H1 (cell line): ENCODE results near the gene KLHL17. TPM values are rescaled to one million over a fixed set of nuclear protein-coding genes. Genes with fewer than 3 reads are reported as not detected.

Experiments used
- CTCF ChIA-PET: fragments of 300-600 bp; sonication (Branson Sonifier 250); formaldehyde crosslinking; loops from one replicate; lab custom pipeline; 2021; ENCODE audit not compliant: partially characterized antibody; lab: Charles Lee
- POLR2A ChIA-PET: fragments of 300-600 bp; sonication (Branson Sonifier 250); formaldehyde crosslinking; loops from one replicate; lab custom pipeline; 2021; ENCODE audit warnings: inconsistent platforms; ENCODE audit not compliant: partially characterized antibody; lab: Charles Lee
- DNase-seq, 2 experiments: peaks; one replicate each; pipeline versions ENCODE4 v3.0.0 to v3.0.0-alpha.2; 2010 to 2022; ENCODE audit warnings: low spot score in 2 of 2, low read depth in 1 of 2, mixed read lengths in 1 of 2
- FAIRE-seq: peaks from 2 replicates; lab custom pipeline; 2011; peaks lifted over from hg19 to GRCh38; lab: Jason Lieb, UNC
- H2AFZ ChIP-seq: 2 replicates; pipeline ENCODE4 v1.8.1; 2012; ENCODE audit warnings: low read length, inconsistent platforms
- H2AK5ac ChIP-seq: 2 replicates; pipeline ENCODE4 v1.6.1; 2013; ENCODE audit warnings: low read depth, low read length
- H2BK120ac ChIP-seq: replicated peaks from 2 replicates; pipeline ENCODE3; 2013; ENCODE audit warnings: low read depth, low read length, inconsistent platforms
- H2BK12ac ChIP-seq: 2 replicates; pipeline ENCODE4 v1.6.1; 2013; ENCODE audit warnings: low read depth, low read length
- H2BK15ac ChIP-seq: 2 replicates; pipeline ENCODE4 v1.6.1; 2013; ENCODE audit warnings: low read length
- H2BK20ac ChIP-seq: 2 replicates; pipeline ENCODE4 v1.6.1; 2013; ENCODE audit warnings: low read length
- H2BK5ac ChIP-seq: 2 replicates; pipeline ENCODE4 v1.6.1; 2013; ENCODE audit warnings: low read depth, low read length
- H3K14ac ChIP-seq: 2 replicates; pipeline ENCODE4 v1.6.1; 2013; ENCODE audit warnings: inconsistent platforms; ENCODE audit not compliant: insufficient read length
- H3K18ac ChIP-seq: 2 replicates; pipeline ENCODE4 v1.6.1; 2013; ENCODE audit warnings: low read length; ENCODE audit errors: extremely low read depth
- H3K23ac ChIP-seq: 2 replicates; pipeline ENCODE4 v1.6.1; 2013; ENCODE audit warnings: inconsistent platforms; ENCODE audit not compliant: insufficient read length
- H3K23me2 ChIP-seq: 2 replicates; pipeline ENCODE4 v1.6.1; 2013; ENCODE audit warnings: low read depth, low read length
- H3K27ac ChIP-seq: 2 replicates; pipeline ENCODE4 v1.6.1; 2011; ENCODE audit warnings: low read depth, low read length, inconsistent platforms
- H3K27me3 ChIP-seq, 4 experiments: replicated peaks in 1 of 4; 1 replicate in 1 of 4; 2 replicates in 3 of 4; pipeline versions ENCODE4 v1.6.1 to v1.8.1; 2011 to 2013; ENCODE audit warnings: low read length in 3 of 4, mild to moderate bottlenecking in 3 of 4, inconsistent platforms in 2 of 4, mixed read lengths in 2 of 4, moderate library complexity in 1 of 4; ENCODE audit not compliant: control insufficient read depth in 3 of 4, insufficient read depth in 3 of 4; ENCODE audit errors: extremely low read depth in 1 of 4
- H3K36me3 ChIP-seq, 4 experiments: 2 replicates each; pipeline versions ENCODE4 v1.6.1 to v1.8.1; 2011 to 2013; ENCODE audit warnings: mild to moderate bottlenecking in 4 of 4, low read length in 3 of 4, moderate library complexity in 2 of 4, control low read depth in 1 of 4, inconsistent platforms in 1 of 4; ENCODE audit not compliant: insufficient read depth in 4 of 4, control insufficient read depth in 2 of 4
- H3K4ac ChIP-seq: replicated peaks from 2 replicates; pipeline ENCODE3; 2013; ENCODE audit warnings: low read length, low read depth, mixed read lengths, inconsistent platforms; ENCODE audit not compliant: insufficient read length
- H3K4me1 ChIP-seq, 4 experiments: replicated peaks in 1 of 4; 1 replicate in 1 of 4; 2 replicates in 3 of 4; pipeline versions ENCODE4 v1.6.1 to v1.8.1; 2011 to 2013; ENCODE audit warnings: low read length in 3 of 4, inconsistent platforms in 2 of 4, mixed read lengths in 1 of 4; ENCODE audit not compliant: insufficient read depth in 4 of 4, control insufficient read depth in 3 of 4
- H3K4me2 ChIP-seq, 2 experiments: 2 replicates each; pipeline versions ENCODE4 v1.6.1 to v1.8.1; 2011 to 2013; ENCODE audit warnings: low read depth in 2 of 2, low read length in 2 of 2, control low read depth in 1 of 2, inconsistent platforms in 1 of 2, mild to moderate bottlenecking in 1 of 2; ENCODE audit not compliant: insufficient read depth in 1 of 2
- H3K4me3 ChIP-seq, 4 experiments: fragments of 200-600, 300-600 bp in 1 of 4; sonication (generic), shearing (Covaris generic), sonication (Bioruptor Twin) in 1 of 4; 2 replicates each; pipeline versions ENCODE4 v1.5.1 to v1.8.1; 2011 to 2016; ENCODE audit warnings: low read length in 4 of 4, low read depth in 3 of 4, control low read depth in 2 of 4, inconsistent platforms in 2 of 4, mild to moderate bottlenecking in 2 of 4, mixed read lengths in 1 of 4, moderate library complexity in 1 of 4; ENCODE audit not compliant: insufficient read depth in 2 of 4; ENCODE audit errors: extremely low read depth in 1 of 4
- H3K56ac ChIP-seq: replicated peaks from 2 replicates; pipeline ENCODE3; 2013; ENCODE audit warnings: low read depth, mild to moderate bottlenecking, mixed read lengths, low read length, inconsistent platforms; ENCODE audit not compliant: insufficient read length
- H3K79me1 ChIP-seq: 2 replicates; pipeline ENCODE4 v1.6.1; 2013; ENCODE audit warnings: low read depth, low read length, control low read depth
- H3K79me2 ChIP-seq, 2 experiments: 2 replicates each; pipeline versions ENCODE4 v1.6.1 to v1.8.1; 2012 to 2013; ENCODE audit warnings: low read length in 2 of 2, mild to moderate bottlenecking in 2 of 2, inconsistent platforms in 1 of 2; ENCODE audit not compliant: insufficient read depth in 2 of 2, control insufficient read depth in 1 of 2
- H3K9ac ChIP-seq, 4 experiments: replicated peaks in 1 of 4; 1 replicate in 1 of 4; 2 replicates in 3 of 4; pipeline versions ENCODE4 v1.6.1 to v1.8.1; 2011 to 2013; ENCODE audit warnings: low read depth in 3 of 4, low read length in 3 of 4, control low read depth in 2 of 4, mild to moderate bottlenecking in 2 of 4, moderate library complexity in 2 of 4, inconsistent platforms in 1 of 4; ENCODE audit errors: extremely low read depth in 1 of 4
- H3K9me3 ChIP-seq, 2 experiments: 2 replicates each; pipeline versions ENCODE4 v1.6.1 to v1.8.1; 2012 to 2013; ENCODE audit warnings: mild to moderate bottlenecking in 2 of 2, moderate library complexity in 2 of 2, control low read depth in 1 of 2, inconsistent platforms in 1 of 2, low read depth in 1 of 2, low read length in 1 of 2, mixed read lengths in 1 of 2; ENCODE audit not compliant: insufficient read depth in 2 of 2
- H4K20me1 ChIP-seq, 2 experiments: replicated peaks in 1 of 2; 2 replicates each; pipeline versions ENCODE3 to v1.8.1; 2011 to 2013; ENCODE audit warnings: inconsistent platforms in 2 of 2, low read length in 2 of 2, mild to moderate bottlenecking in 1 of 2; ENCODE audit not compliant: insufficient read depth in 2 of 2, control insufficient read depth in 1 of 2
- H4K5ac ChIP-seq: 2 replicates; pipeline ENCODE4 v1.6.1; 2013; ENCODE audit warnings: low read length, low read depth, mixed read lengths, inconsistent platforms; ENCODE audit not compliant: insufficient read length
- H4K8ac ChIP-seq: 2 replicates; pipeline ENCODE4 v1.8.0; 2013; ENCODE audit warnings: mild to moderate bottlenecking, moderate library complexity, low read length, inconsistent platforms; ENCODE audit not compliant: insufficient read depth; ENCODE audit errors: extremely low read depth
- H4K91ac ChIP-seq: replicated peaks from 2 replicates; pipeline ENCODE3; 2013; ENCODE audit warnings: low read length, mixed read lengths, inconsistent platforms; ENCODE audit not compliant: insufficient read length
- BCL11A ChIP-seq, 2 experiments: IDR thresholded peaks; one replicate each; pipeline ENCODE4 v1.6.1; 2011; ENCODE audit warnings: low read depth in 2 of 2, low read length in 2 of 2, mild to moderate bottlenecking in 2 of 2
- EP300 ChIP-seq, 2 experiments: IDR thresholded peaks; 1 replicate in 1 of 2; 2 replicates in 1 of 2; pipeline ENCODE4 v1.6.1; 2011 to 2012; ENCODE audit warnings: low read depth in 2 of 2, low read length in 2 of 2, mild to moderate bottlenecking in 2 of 2, borderline replicate concordance in 1 of 2, inconsistent platforms in 1 of 2, moderate library complexity in 1 of 2
- PHF8 ChIP-seq: fragments of 200-600 bp; sonication (generic); conservative IDR thresholded peaks from 2 replicates; pipeline ENCODE4 v1.7.1; 2012; ENCODE audit warnings: low read depth, mild to moderate bottlenecking, inconsistent platforms, low read length, moderate library complexity
- SIN3A ChIP-seq, 2 experiments: IDR thresholded peaks in 1 of 2; conservative IDR thresholded peaks in 1 of 2; 2 replicates each; pipeline ENCODE4 v1.6.1; 2011 to 2012; ENCODE audit warnings: low read length in 2 of 2, improper control_type of control experiment in 1 of 2, low read depth in 1 of 2, mild to moderate bottlenecking in 1 of 2
- WGBS, 2 experiments: shearing (Covaris generic) in 1 of 2; methylation state at CpG; one replicate each; pipeline versions ENCODE4 v1.1.6 to v1.1.7; 2013 to 2015; ENCODE audit warnings: low lambda C conversion rate in 2 of 2, mixed read lengths in 2 of 2, inconsistent platforms in 1 of 2, low coverage in 1 of 2, missing lambda C conversion rate in 1 of 2; ENCODE audit not compliant: insufficient replicate concordance in 2 of 2, insufficient coverage in 1 of 2, insufficient read length in 1 of 2; ENCODE audit errors: extremely low coverage in 1 of 2, missing lambda C conversion rate in 1 of 2; 5-methylcytosine and 5-hydroxymethylcytosine counted together
- polyA plus RNA-seq, 7 experiments: library from polyadenylated mRNA; depleted of rRNA in 3 of 7; stranded (reverse) in 5 of 7; unstranded in 2 of 7; fragments of >200 nt in 5 of 7; fragments of 200-250 nt in 2 of 7; gene quantifications; 1 replicate in 5 of 7; 2 replicates in 1 of 7; 4 replicates in 1 of 7; pipeline versions ENCODE4 v1.2.1 to v1.2.3, GENCODE V29; 2011 to 2013; ENCODE audit warnings: missing spikeins in 2 of 7, mixed read lengths in 2 of 7
- total RNA-seq: library from RNA; stranded (reverse); fragmentation: NEBNext Ultra II Directional; extraction: Animal tissue kit (Norgen Biotek cat#: 25700); gene quantifications from 2 replicates; pipeline ENCODE4 v1.2.1, GENCODE V29; 2021

KLHL17 gene
- total and polyA plus RNA-seq, 2 of the 8 experiments (the other 6 are each of a cell fraction or from before 2014, with no cell fraction given) = 32.6 to 36.1 TPM

DNA sequence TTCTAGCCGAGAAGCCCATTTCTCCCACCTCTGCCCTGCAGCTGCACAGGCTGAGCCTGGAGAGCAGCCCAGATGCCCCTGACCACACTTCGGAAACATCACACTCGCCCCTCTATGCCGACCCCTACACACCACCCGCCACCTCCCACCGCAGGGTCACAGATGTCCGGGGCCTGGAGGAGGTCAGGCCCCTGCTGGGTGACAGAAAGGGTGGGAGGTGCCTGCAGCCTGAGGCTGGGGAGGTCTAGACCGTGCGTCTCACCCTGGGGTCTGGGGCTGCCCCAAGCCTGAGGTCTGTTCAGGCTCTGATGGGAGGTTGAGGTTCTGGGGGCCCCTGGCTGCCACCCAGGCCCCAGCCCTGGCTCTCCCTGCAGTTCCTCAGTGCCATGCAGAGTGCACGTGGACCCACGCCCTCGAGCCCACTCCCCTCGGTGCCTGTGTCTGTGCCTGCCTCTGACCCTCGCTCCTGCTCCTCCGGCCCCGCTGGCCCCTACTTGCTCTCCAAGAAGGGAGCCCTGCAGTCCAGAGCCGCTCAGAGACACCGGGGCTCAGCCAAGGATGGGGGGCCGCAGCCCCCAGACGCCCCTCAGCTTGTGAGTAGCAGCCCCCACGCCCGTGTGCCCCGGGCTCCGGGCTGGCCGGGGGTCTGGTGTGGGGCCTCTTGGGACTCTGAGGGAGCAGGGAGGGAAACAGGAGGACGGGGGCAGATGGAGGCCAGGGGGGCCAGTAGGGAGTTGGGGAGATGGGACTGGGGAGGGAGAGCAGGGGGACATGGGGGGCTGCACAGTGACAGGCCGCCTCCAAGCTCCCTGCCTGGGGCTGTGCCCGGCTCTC lies 13.3 kb downstream of the KLHL17 start:
- FAIRE-seq (no peak), DNase-seq (no peak)
- no peak overlapping the region for H2BK12ac ChIP-seq
- H3K4ac ChIP-seq = no peak overlapping the region
- H2AK5ac ChIP-seq = no peak overlapping the region
- CTCF ChIA-PET = interaction anchor here (0.9 to 7.0 kb wide), 4 partner anchors 10 to 89 kb away, joined by 3 to 53 read pairs (median 8); partner anchors contain the start of gene PERM1
- no peaks in the 10 kb centered on the region for H3K36me3 ChIP-seq
- H2BK120ac ChIP-seq = no peak overlapping the region
- H3K9me3 ChIP-seq = no peaks in the 10 kb centered on the region
- POLR2A ChIA-PET = interaction anchor here (1.5 kb wide), 1 partner anchor 30 kb away, joined by 3 read pairs; no protein-coding TSS in a partner anchor
- no peak overlapping the region for H2AFZ ChIP-seq
- H3K27ac ChIP-seq = no peak overlapping the region
- H3K27me3 ChIP-seq = peaks cover 0 to 38% (median 24%) of the 10 kb centered on the region in 4 experiments; a peak in 6 of 7 replicates
- no peak overlapping the region for H3K56ac ChIP-seq
- H3K4me3 ChIP-seq = no peak overlapping the region
- H3K79me1 ChIP-seq = no peaks in the 10 kb centered on the region; the same call in 1 of the 2 replicates
- H2BK15ac ChIP-seq = no peak overlapping the region
- TF ChIP-seq EP300 (IDR thresholded peaks at IDR 0.05; ENCODE audit: borderline replicate concordance in 1 of 2, low read depth in 2 of 2, low read length in 2 of 2) (no peak), SIN3A (conservative IDR thresholded peaks at IDR 0.05 in 1 of 2, IDR thresholded peaks at IDR 0.05 in 1 of 2; ENCODE audit: low read depth in 1 of 2, low read length in 2 of 2) (no peak), BCL11A (IDR thresholded peaks at IDR 0.05; ENCODE audit: low read depth in 2 of 2, low read length in 2 of 2) (no peak), PHF8 (no peak)
- H3K4me2 ChIP-seq = no peak overlapping the region
- no peak overlapping the region for H3K14ac ChIP-seq
- no peak overlapping the region for H2BK20ac ChIP-seq
- no peak overlapping the region for H3K9ac ChIP-seq
- H4K20me1 ChIP-seq = peaks cover 0 to 13% of the 10 kb centered on the region in 2 experiments
- H4K91ac ChIP-seq = no peak overlapping the region
- no peak overlapping the region for H4K8ac ChIP-seq
- H3K18ac ChIP-seq = no peak overlapping the region
- WGBS, 2 experiments = 76% methylated on average over 18 of the region's 28 CpGs; no CpG with 5 or more reads in 1 of the 2 experiments
- peaks cover 0 to 15% (median 5%) of the 10 kb centered on the region in 4 experiments; a peak in 4 of 7 replicates for H3K4me1 ChIP-seq
- H3K23ac ChIP-seq = no peak overlapping the region
- H2BK5ac ChIP-seq = no peak overlapping the region
- peaks cover 0 to 3% of the 10 kb centered on the region in 2 experiments; a peak in 1 of 4 replicates for H3K79me2 ChIP-seq
- peaks cover 5% of the 10 kb centered on the region; the same call in 1 of the 2 replicates for H3K23me2 ChIP-seq
- no peak overlapping the region for H4K5ac ChIP-seq
